ENCODE results near the gene OR8D2.
"Not testable (repeated sequence)": the region's sequence is repeated elsewhere in the genome, so short reads cannot be mapped to it uniquely, and the experiment has no call there.

The OR8D2 gene

GRCh38 chr11:124285610-124286344, 34.2 kb downstream of the OR8D2 start:
- DNase-seq (ENCODE audit: low read depth in 2 of 2) = no peak

- DNase-seq (ENCODE audit: low read depth in 2 of 2) = no peak
Measured at GRCh38 chr11:124278261-124278660, 41.7 kb downstream of the OR8D2 start.

- no peak for DNase-seq (ENCODE audit: low read depth in 2 of 2)
Measured at GRCh38 chr11:124277804-124278203, 42.2 kb downstream of the OR8D2 start.

GRCh38 chr11:124277207-124277606, 42.8 kb downstream of the OR8D2 start:
- no peak for DNase-seq (ENCODE audit: low read depth in 2 of 2)

GRCh38 chr11:124276081-124276480, 43.9 kb downstream of the OR8D2 start:
- DNase-seq (ENCODE audit: low read depth in 2 of 2) = no peak

GRCh38 chr11:124274000-124274399, 46.0 kb downstream of the OR8D2 start:
- no peak for DNase-seq (ENCODE audit: low read depth in 2 of 2)

GRCh38 chr11:124270886-124271285, 49.1 kb downstream of the OR8D2 start:
- not testable (repeated sequence) for DNase-seq (ENCODE audit: low read depth in 2 of 2)
